AG09309 (cell line): ENCODE measurements around the gene ZNF521.
A peak's percentile ranks its signal among the peaks of the same experiment; 100 is the strongest.

Experiments used
- DNase-seq: peaks from one replicate; pipeline ENCODE4 v3.0.0-alpha.2; 2010; ENCODE audit warnings: low read depth
- H3K4me3 ChIP-seq: 2 replicates; pipeline ENCODE4 v1.5.1; 2011; ENCODE audit warnings: mild to moderate bottlenecking, low read depth, low read length, moderate library complexity; ENCODE audit not compliant: control insufficient read depth
- CTCF ChIP-seq: IDR thresholded peaks from 2 replicates; pipeline ENCODE4 v1.5.1; 2011; ENCODE audit warnings: mild to moderate bottlenecking, low read depth, low read length, inconsistent platforms; ENCODE audit not compliant: insufficient read depth, control insufficient read depth; ENCODE audit errors: missing control alignments

Gene ZNF521

GRCh38 chr18:25327584-25327983 is 24.4 kb downstream of the ZNF521 start:
- no peak overlapping the region for H3K4me3 ChIP-seq
- no peak for DNase-seq
- TF ChIP-seq CTCF, result no peak

- DNase-seq, result peak; percentile 65
- no peak for TF ChIP-seq CTCF
- H3K4me3 ChIP-seq, result no peak overlapping the region
Measured at GRCh38 chr18:25326361-25326952, 25.5 kb downstream of the ZNF521 start.

- DNase-seq, result no peak
- no peak overlapping the region for H3K4me3 ChIP-seq
- TF ChIP-seq CTCF, result no peak
Measured at GRCh38 chr18:25322806-25323205, 29.2 kb downstream of the ZNF521 start.

GRCh38 chr18:25316381-25317018 is 35.5 kb downstream of the ZNF521 start:
- no peak overlapping the region for H3K4me3 ChIP-seq
- TF ChIP-seq CTCF, result no peak
- no peak for DNase-seq

GRCh38 chr18:25314838-25315190 is 37.2 kb downstream of the ZNF521 start:
- H3K4me3 ChIP-seq, result no peak overlapping the region
- no peak for DNase-seq
- TF ChIP-seq CTCF, result no peak

GRCh38 chr18:25314151-25314837 is 37.7 kb downstream of the ZNF521 start:
- no peak for TF ChIP-seq CTCF
- no peak overlapping the region for H3K4me3 ChIP-seq
- no peak for DNase-seq

GRCh38 chr18:25313268-25313667 is 38.7 kb downstream of the ZNF521 start:
- DNase-seq, result no peak
- no peak overlapping the region for H3K4me3 ChIP-seq
- no peak for TF ChIP-seq CTCF
